Stimulated activated CD8-positive, alpha-beta memory T cell treated with anti-CD3 and anti-CD28 coated beads, Interleukin-4, amount 100 ng/mL, for 24 hours (primary cell): ENCODE measurements around the gene ARHGAP15.

Experiments
- DNase-seq: peaks from one replicate; pipeline ENCODE4 v3.0.0-alpha.2; 2020; ENCODE audit warnings: low read depth

The ARHGAP15 gene

DNA sequence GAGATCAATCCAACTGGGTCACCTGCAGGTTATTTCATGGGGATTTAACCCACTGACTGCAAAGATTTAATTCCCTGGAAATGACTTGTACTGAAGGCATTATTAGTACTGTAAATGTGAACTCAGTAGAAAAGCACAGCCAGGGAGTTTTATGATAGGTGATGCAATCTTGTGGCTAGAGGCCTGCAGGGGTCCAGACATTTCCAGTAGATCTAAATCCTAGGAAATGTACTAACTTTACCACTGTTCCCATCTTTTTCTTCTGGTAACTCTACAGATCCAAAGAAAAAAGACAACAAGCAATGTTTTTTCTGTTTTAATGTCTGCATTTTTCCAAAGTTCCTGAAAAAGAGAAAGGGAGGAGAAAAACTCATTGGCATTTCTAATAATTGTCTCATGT lies 500.1 kb downstream of the ARHGAP15 start:
- no peak for DNase-seq

DNA sequence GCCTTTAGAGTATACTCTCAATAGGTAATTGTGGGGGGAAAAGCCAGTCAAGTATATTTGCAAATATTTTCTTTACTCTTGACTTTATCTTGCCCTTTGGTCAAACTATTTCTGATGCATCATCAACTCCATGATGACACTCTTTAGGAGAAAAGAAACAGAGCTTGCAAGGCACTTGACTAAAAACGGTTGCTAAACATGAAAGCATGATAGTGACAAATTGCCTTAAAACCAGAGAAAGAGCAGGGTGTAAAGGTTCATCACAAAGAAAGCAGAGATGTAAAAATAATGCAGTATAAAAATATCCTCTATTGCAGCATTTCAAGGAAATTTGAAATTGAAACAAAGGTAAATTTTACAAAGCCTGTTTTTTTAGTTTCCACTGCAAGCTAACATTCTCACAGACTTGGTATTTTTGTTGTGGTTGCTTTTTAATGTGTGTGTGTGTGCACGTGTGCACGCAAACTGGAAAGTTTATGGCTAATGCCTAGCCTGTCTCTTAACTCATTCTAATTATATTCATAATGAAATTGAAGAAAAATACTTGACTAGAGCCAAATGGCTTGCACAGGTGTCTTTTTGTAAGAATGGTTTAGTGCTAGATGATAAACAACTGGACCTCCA lies 503.6 kb downstream of the ARHGAP15 start:
- no peak for DNase-seq

DNA sequence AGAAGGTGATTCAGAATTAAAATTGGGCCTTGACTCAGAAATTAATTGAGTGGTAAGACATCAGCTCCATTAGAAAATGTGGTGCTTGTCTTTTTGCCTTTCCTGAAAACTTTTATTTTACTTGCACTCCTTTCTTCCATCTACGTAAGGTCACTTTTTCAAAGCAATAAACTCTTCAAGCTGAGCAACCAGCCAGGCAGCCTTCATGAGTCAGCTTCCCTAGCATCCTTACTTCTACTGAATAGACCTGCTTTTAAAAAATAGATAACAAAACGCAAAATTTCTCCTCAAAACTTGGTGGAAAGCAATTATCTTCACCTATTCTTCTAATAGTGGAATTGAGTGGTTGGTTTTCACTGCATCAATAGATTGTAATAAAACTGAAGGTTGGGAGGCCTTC lies 504.2 kb downstream of the ARHGAP15 start:
- no peak for DNase-seq

- no peak for DNase-seq
Measured at GRCh38 chr2:143635302-143635701, 506.1 kb downstream of the ARHGAP15 start.

- DNase-seq, result no peak
Measured at GRCh38 chr2:143635936-143636335, 506.7 kb downstream of the ARHGAP15 start.

- no peak for DNase-seq
Measured at GRCh38 chr2:143640826-143641225, 511.6 kb downstream of the ARHGAP15 start.

DNA sequence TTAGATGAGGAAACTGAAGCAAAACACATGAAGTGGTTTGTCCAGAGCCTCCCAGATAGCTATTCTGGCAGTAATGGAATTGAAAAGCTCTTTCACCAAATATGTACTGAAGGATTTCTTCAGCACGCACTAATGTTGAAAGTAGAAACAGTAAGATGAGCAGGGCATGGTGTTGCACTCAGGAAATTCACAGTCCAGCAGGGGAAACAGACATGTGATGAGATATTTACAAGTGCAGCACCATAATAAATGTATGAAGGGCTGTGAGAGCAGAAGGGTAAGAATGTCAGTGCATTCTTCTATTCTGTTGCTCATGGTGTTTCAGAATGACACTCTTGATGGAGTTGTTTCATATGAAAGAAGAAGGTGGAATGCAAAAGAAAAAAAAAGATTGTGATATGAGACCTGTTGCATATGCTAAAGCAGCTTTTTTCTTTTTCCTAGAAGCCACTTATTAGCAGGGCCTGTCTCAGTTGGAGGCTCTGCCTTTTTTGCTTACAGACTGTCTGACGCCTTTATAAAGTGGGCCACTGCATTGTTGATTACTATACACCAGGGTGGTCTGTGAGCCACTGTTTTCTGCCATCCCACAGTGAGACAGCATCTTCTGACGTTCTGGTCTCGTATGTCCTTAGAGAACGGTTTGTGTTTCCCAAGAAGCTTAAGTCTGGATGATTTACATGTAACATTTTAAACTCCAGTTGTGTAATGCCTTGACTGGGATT lies 516.9 kb downstream of the ARHGAP15 start:
- no peak for DNase-seq

- no peak for DNase-seq
Measured at GRCh38 chr2:143649226-143649740, 520.1 kb downstream of the ARHGAP15 start.

DNA sequence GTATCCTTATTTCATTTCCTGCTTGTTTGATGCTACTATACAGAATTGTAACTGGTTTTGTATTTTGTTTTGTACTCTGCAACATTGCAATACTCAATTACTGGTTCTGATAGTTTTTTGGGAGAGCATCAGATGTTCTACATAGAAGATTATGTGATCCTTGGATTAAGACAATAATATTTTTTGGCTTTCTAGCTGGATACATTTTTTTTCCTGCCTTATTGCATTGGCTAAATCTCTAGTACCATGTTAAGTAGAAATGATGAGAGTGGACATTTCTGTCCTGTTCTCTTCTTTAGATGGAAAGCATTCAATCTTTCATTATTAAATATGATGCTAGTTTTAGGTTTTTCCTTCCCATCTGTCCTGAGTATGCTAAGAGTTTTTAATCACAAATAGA lies 523.5 kb downstream of the ARHGAP15 start:
- no peak for DNase-seq

GRCh38 chr2:143668234-143668633 lies 539.0 kb downstream of the ARHGAP15 start:
- no peak for DNase-seq

DNA sequence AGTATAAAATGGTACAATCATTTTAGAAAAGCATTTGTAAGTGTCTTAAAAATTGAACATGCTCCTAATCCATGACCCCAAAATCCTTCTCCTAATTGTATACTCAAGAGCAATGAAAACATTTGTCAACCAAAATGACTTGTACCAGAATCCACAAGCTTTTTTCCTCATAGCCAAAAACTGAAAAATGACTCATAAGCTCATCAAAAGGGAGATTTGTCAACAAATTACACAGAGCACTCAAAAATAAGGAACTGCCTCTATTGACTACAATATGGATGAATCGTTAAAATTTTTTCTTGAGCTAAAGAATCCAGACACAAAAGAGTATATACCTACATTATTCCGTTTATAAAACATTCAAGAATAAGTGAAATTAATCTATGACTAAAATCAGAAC lies 544.8 kb downstream of the ARHGAP15 start:
- DNase-seq, result no peak

GRCh38 chr2:143675021-143675420 lies 545.8 kb downstream of the ARHGAP15 start:
- no peak for DNase-seq

- DNase-seq, result no peak
Measured at GRCh38 chr2:143679617-143680016, 550.4 kb downstream of the ARHGAP15 start.

- no peak for DNase-seq
Measured at GRCh38 chr2:143680885-143681405, 551.7 kb downstream of the ARHGAP15 start.

- no peak for DNase-seq
Measured at GRCh38 chr2:143682436-143683055, 553.3 kb downstream of the ARHGAP15 start.

DNA sequence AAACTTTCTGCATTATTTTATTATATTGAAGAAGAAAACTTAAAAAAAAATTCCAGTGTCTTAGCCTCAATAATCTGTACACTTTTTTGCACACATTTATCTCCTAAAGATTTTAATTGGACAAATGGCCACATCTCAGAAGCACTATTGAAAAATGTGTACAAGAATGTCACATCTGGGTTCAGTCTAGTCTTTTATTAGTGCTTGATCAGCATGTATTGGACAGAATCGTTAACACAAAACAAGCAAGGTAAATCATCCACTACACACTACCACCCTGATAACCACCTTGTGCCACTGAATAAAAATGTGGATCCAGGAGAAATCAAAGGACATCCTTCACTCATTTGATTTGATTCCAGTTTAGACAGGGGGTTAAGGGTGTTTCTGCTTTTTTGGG lies 554.8 kb downstream of the ARHGAP15 start:
- no peak for DNase-seq

- no peak for DNase-seq
Measured at GRCh38 chr2:143684551-143685320, 555.5 kb downstream of the ARHGAP15 start.

GRCh38 chr2:143685421-143686078 lies 556.3 kb downstream of the ARHGAP15 start:
- no peak for DNase-seq

DNA sequence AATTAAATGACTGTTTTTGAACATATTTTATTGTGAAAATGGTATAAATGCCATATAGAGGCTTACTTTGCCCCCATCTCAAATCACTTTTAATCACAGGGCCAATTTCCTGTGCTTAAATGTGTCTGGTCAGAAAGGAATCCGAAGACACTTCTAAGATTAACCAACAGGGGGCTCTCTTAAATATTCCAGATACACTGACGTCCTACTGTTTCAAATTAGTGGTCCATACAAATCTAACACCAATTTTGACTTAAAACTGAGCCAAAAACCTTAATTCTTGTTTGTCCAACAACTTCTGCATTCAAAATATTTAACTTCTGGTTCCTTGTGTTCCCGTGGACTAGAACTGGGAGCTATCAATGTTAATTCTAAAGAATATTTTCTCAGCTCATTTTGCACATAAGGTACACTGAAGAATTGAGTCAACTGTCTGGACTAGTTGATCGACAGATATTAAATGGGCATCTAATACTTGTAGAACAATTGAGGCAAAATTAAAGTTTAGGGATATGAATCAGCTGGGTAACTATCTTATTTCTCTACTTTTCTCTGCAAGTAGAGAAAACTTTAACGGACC lies 557.5 kb downstream of the ARHGAP15 start:
- no peak for DNase-seq

DNA sequence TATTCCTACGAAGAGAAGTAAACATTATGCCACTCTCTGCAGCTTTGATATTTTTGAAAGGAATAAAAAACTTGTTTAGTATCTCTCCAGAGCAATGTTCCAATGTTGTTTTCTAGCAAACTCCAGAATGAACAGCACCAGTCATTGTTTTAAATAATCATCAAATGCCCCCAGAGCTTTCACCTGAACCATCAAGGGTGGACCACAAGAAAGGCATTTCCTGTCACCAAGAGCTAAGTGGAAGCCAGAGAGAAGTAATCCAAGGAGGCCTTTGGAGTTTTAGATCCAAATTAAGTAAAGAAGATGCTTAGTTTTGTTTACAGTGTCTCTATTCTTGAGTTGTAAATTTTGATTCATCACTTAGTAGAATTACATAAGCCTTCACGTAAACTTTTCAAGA lies 559.0 kb downstream of the ARHGAP15 start:
- DNase-seq, result no peak

DNA sequence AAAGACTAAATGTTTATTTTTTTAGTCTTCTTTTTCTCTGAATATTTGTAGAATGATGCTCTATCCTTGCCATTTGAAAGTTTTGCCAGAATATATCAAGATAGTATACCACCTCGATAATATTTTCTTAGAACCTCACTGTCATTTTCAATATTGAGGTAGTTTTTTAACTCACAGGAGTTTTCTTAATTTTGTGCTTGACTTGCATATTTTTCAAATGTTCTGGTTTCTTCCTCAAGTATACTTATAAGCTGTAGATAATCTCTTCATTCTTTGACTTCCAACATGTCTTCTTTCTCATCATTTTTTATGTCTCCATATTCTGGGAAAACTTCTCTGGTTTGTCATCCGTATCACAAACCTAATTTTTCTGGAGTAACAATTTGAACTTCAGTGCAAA lies 559.6 kb downstream of the ARHGAP15 start:
- no peak for DNase-seq
